Epithelial cell of esophagus (primary cell): ENCODE data around the gene YWHAQ.

Experiments
- DNase-seq: peaks from one replicate; pipeline ENCODE4 v3.0.0; 2010; ENCODE audit warnings: low read depth
- H3K4me3 ChIP-seq: 2 replicates; pipeline ENCODE4 v1.5.1; 2011; ENCODE audit warnings: mild to moderate bottlenecking, low read length, control low read depth
- TF ChIP-seq, protein P1 (sequence below): IDR thresholded peaks from 2 replicates; pipeline ENCODE4 v1.5.1; 2011; ENCODE audit warnings: low read depth, mild to moderate bottlenecking, low read length, control low read depth, inconsistent platforms; ENCODE audit not compliant: insufficient read depth; ENCODE audit errors: missing control alignments

Gene YWHAQ

DNA sequence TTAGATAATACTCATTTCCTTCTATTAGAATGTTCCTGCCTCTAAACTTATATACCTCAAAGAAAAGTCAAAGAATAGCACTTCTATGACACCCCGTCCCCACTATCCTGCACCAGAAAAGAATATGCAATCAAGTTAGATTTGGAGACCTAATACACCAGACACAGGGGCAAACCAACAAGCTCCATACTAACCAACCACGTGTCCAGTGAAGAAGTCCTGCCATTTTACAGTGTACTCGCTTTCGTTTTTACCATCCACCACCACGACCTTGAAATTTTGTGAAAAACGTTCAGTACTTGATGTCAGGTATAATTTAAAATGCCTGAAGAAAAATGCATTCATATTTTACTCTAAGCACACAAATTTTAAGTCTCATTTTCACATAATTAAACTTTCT lies 94.3 kb downstream of the YWHAQ start:
- TF ChIP-seq, protein P1, sequence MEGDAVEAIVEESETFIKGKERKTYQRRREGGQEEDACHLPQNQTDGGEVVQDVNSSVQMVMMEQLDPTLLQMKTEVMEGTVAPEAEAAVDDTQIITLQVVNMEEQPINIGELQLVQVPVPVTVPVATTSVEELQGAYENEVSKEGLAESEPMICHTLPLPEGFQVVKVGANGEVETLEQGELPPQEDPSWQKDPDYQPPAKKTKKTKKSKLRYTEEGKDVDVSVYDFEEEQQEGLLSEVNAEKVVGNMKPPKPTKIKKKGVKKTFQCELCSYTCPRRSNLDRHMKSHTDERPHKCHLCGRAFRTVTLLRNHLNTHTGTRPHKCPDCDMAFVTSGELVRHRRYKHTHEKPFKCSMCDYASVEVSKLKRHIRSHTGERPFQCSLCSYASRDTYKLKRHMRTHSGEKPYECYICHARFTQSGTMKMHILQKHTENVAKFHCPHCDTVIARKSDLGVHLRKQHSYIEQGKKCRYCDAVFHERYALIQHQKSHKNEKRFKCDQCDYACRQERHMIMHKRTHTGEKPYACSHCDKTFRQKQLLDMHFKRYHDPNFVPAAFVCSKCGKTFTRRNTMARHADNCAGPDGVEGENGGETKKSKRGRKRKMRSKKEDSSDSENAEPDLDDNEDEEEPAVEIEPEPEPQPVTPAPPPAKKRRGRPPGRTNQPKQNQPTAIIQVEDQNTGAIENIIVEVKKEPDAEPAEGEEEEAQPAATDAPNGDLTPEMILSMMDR = no peak
- DNase-seq = no peak

DNA sequence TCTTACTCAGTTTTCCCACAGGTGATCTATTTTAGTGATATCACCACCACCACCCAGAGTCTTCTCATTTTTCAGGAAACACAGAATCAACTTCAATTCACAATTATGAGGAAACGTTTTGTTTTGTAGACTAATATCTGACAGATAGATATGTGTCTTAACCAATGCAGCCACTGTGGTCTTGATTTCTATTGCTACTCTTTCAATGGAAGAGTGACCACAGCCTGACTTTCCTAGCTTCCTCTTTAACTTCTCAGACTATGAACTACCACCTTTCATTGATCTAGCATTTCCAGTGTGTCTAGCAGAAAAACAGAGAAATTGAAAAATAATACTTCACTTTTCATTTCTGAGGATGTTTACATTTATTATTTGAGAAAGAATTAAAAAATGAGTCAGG lies 95.6 kb downstream of the YWHAQ start:
- H3K4me3 ChIP-seq = no peak overlapping the region
- no peak for DNase-seq
- TF ChIP-seq, protein P1 = no peak

More for the DNA sequence above, 94.3 kb downstream of the YWHAQ start:
- no peak overlapping the region for H3K4me3 ChIP-seq
